HEK293 (cell line): ENCODE data around the gene TOR1A.

ENCODE experiments used
- KLF1 ChIP-seq: fragments of 450-650 bp; formaldehyde crosslinking; IDR thresholded peaks from 2 replicates; pipeline ENCODE4 v1.5.1; 2016; ENCODE audit warnings: missing biosample characterization, missing genetic modification characterization
- REST ChIP-seq: fragments of 450-650 bp; formaldehyde crosslinking; IDR thresholded peaks from 2 replicates; pipeline ENCODE4 v1.5.1; 2016; ENCODE audit warnings: missing biosample characterization, missing genetic modification characterization
- ZNF18 ChIP-seq: fragments of 450-650 bp; formaldehyde crosslinking; IDR thresholded peaks from 2 replicates; pipeline ENCODE4 v1.5.1; 2016; ENCODE audit warnings: missing biosample characterization, missing genetic modification characterization
- ZNF335 ChIP-seq: fragments of 450-650 bp; formaldehyde crosslinking; conservative IDR thresholded peaks from 2 replicates; pipeline ENCODE4 v1.5.1; 2016; ENCODE audit warnings: missing biosample characterization, missing genetic modification characterization
- ZNF529 ChIP-seq: fragments of 450-650 bp; formaldehyde crosslinking; IDR thresholded peaks from 2 replicates; pipeline ENCODE4 v1.5.1; 2017; ENCODE audit warnings: missing genetic modification characterization, missing biosample characterization; ENCODE audit not compliant: insufficient replicate concordance
- TF ChIP-seq, protein P1 (sequence below): fragments of 450-650 bp; formaldehyde crosslinking; IDR thresholded peaks from 2 replicates; pipeline ENCODE4 v1.5.1; 2017; ENCODE audit warnings: missing biosample characterization, missing genetic modification characterization
- TF ChIP-seq, protein P2 (sequence below): fragments of 450-650 bp; formaldehyde crosslinking; IDR thresholded peaks from 2 replicates; pipeline ENCODE4 v1.5.1; 2016; ENCODE audit warnings: missing biosample characterization, missing genetic modification characterization

GRCh38 chr9:129815278-129815677 lies 8.7 kb downstream of the TOR1A start:
- TF ChIP-seq ZNF335 (no peak), ZNF529 (tag by site-specific recombination) (no peak), KLF1 (tag by site-specific recombination) (no peak), REST (tag by site-specific recombination) (no peak), ZNF18 (tag by site-specific recombination) (no peak)
- TF ChIP-seq, protein P1, sequence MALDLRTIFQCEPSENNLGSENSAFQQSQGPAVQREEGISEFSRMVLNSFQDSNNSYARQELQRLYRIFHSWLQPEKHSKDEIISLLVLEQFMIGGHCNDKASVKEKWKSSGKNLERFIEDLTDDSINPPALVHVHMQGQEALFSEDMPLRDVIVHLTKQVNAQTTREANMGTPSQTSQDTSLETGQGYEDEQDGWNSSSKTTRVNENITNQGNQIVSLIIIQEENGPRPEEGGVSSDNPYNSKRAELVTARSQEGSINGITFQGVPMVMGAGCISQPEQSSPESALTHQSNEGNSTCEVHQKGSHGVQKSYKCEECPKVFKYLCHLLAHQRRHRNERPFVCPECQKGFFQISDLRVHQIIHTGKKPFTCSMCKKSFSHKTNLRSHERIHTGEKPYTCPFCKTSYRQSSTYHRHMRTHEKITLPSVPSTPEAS (tag by site-specific recombination), result no peak
- TF ChIP-seq, protein P2, sequence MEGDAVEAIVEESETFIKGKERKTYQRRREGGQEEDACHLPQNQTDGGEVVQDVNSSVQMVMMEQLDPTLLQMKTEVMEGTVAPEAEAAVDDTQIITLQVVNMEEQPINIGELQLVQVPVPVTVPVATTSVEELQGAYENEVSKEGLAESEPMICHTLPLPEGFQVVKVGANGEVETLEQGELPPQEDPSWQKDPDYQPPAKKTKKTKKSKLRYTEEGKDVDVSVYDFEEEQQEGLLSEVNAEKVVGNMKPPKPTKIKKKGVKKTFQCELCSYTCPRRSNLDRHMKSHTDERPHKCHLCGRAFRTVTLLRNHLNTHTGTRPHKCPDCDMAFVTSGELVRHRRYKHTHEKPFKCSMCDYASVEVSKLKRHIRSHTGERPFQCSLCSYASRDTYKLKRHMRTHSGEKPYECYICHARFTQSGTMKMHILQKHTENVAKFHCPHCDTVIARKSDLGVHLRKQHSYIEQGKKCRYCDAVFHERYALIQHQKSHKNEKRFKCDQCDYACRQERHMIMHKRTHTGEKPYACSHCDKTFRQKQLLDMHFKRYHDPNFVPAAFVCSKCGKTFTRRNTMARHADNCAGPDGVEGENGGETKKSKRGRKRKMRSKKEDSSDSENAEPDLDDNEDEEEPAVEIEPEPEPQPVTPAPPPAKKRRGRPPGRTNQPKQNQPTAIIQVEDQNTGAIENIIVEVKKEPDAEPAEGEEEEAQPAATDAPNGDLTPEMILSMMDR (tag by site-specific recombination), result no peak
